CD4-positive, alpha-beta T cell treated with Interleukin-6 at 100 ng/mL for 8 hours (primary cell): ENCODE data around the gene CLASRP.
"Not testable (repeated sequence)": the region's sequence is repeated elsewhere in the genome, so short reads cannot be mapped to it uniquely, and the experiment has no call there.

Experiments
- DNase-seq: peaks from one replicate; pipeline ENCODE4 v3.0.0-alpha.2; 2020; ENCODE audit warnings: mixed read lengths, low spot score

Gene CLASRP

DNA sequence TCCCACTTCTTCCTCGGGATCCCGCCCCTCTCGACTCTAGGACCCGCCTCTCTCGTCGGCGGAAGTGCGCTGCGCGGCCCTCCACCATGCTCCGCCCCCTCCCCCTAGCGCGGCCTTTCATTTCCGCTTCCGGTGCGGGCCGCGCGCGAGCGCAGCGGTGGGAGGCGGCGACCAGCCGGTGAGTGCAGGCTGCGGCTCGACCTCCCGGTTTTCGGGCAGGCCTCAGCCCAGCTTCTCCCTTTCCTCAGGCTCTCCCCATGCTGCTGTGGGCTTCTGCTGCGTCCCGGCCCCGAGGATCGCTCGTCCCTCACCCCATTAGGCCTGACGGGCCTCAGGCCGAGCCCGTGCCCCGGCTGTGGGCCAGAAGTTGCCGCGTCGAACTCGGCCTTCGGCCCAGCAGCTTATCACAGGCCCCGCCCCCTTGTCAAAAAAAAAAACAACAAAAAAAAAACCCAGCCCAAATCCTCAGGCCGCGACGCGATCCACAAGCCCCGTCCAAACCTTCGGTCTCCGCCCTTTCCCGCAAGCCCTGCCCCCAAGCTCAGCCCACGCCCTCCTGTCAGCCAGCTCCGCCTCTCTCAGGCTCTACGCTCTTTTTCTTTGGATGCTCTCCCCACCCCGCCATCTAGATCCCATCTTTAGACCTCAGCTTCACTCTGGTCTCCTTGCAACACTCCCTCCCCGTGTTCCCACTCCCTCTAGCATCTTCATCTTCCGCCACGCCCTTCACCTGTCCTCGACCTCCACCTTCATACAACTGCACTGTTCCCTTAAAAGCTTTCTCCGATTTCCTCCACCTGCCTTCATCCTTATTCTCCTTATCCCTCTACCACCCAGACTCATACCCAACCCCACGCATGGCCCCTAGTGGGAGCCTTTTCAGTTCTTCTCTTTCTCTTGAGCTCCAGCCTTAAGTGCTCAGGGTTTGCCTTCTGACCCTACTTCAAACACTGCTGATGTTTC is at the start of gene CLASRP:
Gene CLASRP, plus strand, starts transcription at position 115 of the 963 bp plus-strand sequence. CDS start 1,168 bp downstream, outside the sequence.
- DNase-seq = peak; percentile 81

- DNase-seq = no peak
Measured at GRCh38 chr19:44990459-44990858, 48.4 kb upstream of the CLASRP start.

DNA sequence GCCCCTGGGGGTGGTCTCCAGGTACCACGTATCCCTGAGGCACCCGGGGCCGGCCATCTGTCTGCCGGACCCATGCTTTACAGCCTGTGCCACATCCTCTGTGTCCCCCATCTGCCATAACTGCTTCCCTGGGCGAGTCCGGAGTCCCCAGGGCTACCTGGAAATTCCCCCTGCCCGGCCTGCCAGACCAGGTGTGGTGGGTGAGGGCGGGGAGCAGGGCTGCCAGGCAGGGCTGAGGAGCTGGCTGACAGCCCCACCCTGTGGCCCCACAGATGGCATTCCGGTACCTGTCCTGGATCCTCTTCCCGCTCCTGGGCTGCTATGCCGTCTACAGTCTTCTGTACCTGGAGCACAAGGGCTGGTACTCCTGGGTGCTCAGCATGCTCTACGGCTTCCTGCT is 47.9 kb upstream of the CLASRP start:
- DNase-seq = no peak

- no peak for DNase-seq
Measured at GRCh38 chr19:44992336-44993163, 46.3 kb upstream of the CLASRP start.

DNA sequence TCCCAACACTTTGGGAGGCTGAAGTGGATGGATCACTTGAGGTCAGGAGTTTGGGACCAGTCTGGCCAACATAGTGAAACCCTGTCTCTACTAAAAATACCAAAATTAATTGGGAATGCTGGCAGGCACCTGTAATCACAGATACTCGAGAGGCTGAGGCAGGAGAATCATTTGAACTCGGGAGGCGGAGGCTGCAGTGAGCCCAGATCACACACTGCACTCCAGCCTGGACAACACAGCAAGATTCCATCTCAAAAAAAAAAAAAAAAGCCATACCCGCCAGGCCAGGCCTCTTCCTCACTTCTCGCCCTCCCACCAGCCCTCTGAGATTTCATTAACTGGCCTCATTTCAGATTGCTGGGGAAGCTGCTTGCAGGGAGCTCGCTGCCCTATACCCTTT is 45.3 kb upstream of the CLASRP start:
- no peak for DNase-seq

DNA sequence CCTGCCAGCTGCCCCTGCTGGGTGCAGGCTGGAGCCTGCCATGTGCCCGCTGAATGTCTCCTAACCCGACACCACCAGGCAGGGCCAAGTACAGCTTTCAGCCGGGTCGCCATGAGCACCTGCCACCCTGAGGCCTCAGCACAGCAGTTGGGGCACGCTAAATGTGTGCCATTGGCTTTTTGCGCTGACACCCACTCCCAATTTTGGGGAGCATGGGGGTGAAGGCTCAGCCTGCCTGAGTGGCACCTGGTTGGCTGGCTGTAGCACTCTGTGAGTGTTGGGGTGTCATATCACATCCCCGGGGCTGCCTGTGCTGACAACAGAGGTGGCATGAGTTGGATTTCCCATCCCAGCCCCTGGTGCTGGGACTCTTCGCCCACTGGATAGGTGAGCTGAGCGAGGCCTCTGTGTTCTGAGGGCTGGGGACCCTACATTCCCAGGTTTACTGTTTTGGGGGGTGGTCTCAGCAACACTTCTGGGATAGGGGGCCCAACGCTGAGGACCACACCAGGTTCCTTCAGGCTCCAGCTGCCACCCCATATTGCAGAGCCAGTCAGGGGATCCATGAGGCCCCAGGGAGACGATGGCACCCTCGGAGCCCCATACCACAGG is 44.8 kb upstream of the CLASRP start:
- no peak for DNase-seq

GRCh38 chr19:44998025-44998424 is 40.8 kb upstream of the CLASRP start:
- no peak for DNase-seq

DNA sequence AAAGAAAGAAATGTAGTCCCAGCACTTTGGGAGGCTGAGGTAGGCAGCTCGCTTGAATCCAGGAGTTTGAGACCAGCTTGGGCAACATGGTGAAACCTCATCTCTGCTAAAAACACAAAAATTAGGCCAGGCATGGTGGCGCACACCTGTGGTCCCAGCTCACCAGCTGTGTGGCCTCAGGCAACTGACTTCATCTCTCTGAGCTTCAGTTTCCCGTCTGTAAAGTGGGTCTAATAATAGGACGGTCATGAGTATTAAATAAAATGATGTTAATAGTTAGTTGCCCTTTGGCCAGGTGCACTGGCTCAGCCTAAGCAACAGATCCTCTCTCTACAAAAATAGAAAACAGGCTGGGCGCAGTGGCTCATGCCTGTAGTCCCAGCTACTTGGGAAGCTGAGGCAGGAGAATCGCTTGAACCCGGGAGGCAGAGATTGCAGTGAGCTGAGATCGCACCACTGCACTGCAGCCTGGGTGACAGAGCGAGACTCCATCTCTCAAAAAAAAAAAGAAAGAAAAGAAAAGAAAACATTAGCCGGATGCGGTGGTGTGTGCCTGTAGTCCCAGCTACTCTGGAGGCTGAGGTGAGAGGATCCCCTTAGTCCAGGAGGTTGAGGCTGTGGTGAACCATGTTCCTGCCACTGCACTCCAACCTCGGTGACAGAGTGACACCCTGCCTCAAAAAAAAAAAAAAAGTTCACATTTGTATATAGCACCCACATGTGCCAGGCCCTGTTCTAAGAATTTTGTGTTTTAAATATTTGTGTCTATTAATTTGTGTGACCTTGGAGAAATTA is 39.5 kb upstream of the CLASRP start:
- DNase-seq = not testable (repeated sequence)

DNA sequence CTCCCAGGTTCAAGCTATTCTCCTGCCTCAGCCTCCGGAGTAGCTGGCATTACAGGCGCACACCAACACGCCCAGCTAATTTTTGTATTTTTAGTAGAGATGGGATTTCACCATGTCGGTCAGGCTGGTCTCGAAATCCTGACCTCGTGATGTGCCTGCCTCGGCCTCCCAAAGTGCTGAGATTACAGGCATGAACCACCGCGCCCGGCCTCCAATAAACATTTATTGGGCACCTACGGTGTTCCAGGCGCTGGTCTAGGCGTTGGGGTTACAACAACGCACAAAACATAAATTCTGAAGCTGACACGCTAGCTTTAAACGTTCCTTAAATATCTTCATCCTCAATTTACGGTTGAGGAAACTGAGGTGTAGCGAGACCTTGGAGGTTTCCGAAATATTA is 38.2 kb upstream of the CLASRP start:
- DNase-seq = not testable (repeated sequence)

DNA sequence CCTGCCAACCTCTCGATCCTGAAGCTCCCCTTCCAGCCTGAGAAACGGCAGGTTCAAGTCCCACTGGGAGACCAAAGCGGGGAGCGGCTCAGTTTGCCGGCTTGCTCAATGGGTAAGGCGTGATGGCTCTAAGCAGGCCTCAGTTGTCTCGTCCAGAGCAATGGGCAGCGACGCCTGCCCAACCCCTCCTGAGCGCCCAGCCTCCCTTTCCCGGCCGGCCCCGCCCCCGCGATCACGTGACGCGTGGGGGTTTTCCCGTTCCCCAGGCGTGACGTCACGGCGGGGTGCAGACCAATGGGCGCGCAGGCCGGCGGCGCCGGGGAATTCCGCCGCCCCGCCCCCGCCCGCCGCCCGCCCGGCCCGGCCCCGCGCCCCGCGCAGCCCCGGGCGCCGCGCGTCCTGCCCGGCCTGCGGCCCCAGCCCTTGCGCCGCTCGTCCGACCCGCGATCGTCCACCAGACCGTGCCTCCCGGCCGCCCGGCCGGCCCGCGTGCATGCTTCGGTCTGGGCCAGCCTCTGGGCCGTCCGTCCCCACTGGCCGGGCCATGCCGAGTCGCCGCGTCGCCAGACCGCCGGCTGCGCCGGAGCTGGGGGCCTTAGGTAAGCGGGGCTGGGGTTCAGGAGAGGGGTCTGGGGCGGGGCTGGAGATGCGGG is 37.6 kb upstream of the CLASRP start, which contains the start of gene RELB:
Gene RELB, plus strand, starts transcription at position 378 of the 653 bp plus-strand sequence. Its CDS starts 116 bp downstream, at position 494.
- peak; percentile 92 for DNase-seq

- DNase-seq = no peak
Measured at GRCh38 chr19:45003485-45003884, 35.4 kb upstream of the CLASRP start.

DNA sequence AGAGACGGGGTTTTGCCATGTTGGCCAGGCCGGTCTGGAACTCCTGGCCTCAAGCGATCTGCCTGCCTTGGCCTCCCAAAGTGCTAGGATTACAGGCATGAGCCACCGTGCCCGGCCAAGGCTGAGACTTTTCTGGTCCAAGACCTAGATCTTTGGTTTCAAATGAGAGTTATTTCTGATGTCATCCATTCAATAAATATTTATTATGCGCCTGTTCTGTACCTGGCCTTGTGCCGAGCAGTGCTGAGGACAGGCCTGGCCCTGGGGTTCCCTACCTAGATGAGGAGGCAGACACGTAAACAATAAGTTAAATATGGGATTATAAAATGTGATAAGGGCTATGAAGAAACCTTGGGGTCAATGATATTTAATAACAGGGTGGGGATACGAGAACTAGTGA is 33.1 kb upstream of the CLASRP start:
- no peak for DNase-seq

GRCh38 chr19:45008552-45008951 is 30.3 kb upstream of the CLASRP start:
- DNase-seq = no peak

DNA sequence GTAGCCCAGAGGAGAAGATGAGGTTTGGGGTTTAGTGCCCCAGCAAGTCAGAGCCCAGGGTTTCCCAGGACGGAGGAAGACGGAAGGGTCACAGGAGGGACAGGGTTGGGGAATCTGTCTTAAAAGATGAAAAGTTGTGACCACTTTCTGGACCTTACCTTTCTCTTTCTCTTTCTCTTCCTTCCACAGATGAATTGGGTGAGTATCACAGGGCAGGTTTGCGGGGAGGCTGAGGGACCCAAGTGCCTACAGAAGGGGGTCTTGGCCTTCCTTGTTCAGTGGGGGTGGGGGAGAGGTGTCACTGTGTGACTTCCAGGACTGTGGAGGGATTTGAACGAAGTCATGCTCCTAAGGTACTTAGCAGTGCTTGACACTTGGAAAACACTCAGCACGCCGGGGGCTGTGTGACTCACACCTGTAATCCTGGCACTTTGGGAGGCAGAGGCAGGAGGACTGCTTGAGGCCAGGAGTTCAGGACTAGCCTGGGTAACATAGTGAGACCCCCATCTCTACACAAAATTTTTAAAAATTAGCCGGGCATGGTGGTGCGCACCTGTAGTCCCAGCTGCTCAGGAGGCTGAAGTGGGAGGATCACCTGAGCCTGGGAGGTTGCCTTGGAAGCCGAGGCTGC is 29.1 kb upstream of the CLASRP start:
- DNase-seq = no peak

GRCh38 chr19:45010306-45010705 is 28.5 kb upstream of the CLASRP start:
- no peak for DNase-seq

DNA sequence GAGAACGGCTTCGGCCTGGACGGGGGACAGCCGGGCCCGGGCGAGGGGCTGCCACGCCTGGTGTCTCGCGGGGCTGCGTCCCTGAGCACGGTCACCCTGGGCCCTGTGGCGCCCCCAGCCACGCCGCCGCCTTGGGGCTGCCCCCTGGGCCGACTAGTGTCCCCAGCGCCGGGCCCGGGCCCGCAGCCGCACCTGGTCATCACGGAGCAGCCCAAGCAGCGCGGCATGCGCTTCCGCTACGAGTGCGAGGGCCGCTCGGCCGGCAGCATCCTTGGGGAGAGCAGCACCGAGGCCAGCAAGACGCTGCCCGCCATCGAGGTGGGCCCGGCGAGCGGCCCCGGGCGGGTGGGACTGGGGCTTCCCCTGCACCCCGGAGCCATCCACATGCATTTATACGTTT is 26.9 kb upstream of the CLASRP start:
- DNase-seq = no peak

GRCh38 chr19:45016388-45017314 is 22.2 kb upstream of the CLASRP start:
- DNase-seq = peak; percentile 71

DNA sequence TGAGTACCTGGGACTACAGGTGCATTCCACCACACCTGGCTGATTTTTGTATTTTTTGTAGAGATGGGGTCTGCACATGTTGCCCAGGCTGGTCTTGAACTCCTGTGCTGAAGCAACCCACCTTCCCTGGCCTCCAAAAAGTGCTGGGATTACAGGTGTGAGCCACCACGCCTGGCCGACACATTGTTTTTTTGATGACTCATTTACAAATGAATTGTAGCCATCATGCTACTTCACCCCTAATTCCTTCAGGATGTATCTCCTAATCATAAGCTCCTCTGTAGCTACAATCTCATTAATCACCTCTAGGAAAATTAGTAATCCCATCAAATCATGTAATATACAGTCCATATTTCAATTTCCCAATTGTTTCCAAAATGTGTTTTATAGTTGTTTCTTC is 19.7 kb upstream of the CLASRP start:
- DNase-seq = no peak

DNA sequence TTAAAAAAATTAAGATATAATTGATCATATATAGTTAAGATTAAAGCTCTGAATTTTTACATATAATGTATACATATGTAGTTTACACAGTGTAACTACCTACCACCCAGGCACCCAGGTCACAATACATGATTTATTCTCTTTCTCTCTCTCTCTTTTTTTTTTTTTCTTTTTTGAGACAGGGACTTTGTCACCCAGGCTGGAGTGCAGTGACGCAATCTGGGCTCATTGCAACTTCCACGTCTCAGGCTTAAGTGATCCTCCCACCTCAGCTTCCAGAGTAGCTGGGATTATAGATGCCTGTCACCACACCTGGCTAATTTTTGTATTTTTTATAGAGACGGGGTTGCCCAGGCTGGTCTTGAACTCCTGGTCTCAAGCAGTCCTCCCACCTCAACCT is 18.8 kb upstream of the CLASRP start:
- DNase-seq = no peak
